Measurements from ENCODE around the gene TIMM22.
"Not testable (repeated sequence)": the region's sequence is repeated elsewhere in the genome, so short reads cannot be mapped to it uniquely, and the experiment has no call there.

GRCh38 chr17:952592-952991 is 44.3 kb upstream of the TIMM22 start:
- TF ChIP-seq, protein P1, sequence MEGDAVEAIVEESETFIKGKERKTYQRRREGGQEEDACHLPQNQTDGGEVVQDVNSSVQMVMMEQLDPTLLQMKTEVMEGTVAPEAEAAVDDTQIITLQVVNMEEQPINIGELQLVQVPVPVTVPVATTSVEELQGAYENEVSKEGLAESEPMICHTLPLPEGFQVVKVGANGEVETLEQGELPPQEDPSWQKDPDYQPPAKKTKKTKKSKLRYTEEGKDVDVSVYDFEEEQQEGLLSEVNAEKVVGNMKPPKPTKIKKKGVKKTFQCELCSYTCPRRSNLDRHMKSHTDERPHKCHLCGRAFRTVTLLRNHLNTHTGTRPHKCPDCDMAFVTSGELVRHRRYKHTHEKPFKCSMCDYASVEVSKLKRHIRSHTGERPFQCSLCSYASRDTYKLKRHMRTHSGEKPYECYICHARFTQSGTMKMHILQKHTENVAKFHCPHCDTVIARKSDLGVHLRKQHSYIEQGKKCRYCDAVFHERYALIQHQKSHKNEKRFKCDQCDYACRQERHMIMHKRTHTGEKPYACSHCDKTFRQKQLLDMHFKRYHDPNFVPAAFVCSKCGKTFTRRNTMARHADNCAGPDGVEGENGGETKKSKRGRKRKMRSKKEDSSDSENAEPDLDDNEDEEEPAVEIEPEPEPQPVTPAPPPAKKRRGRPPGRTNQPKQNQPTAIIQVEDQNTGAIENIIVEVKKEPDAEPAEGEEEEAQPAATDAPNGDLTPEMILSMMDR (IDR thresholded peaks at IDR 0.05; ENCODE audit: low read length) = not testable (repeated sequence)
- TF ChIP-seq EZH2phosphoT487 (IDR thresholded peaks at IDR 0.05; ENCODE audit: low read length) = not testable (repeated sequence)

All from MM.1S (cell line).